Renal cortex interstitium (tissue), 11 donors: ENCODE data around the gene MKNK2. TPM values are rescaled to one million over a fixed set of nuclear protein-coding genes. Genes with fewer than 3 reads are reported as not detected.
A peak's percentile ranks its signal among the peaks of the same experiment; 100 is the strongest.

Source experiments
- DNase-seq, 11 donors: peaks; one replicate each; pipeline ENCODE4 v3.0.0-alpha.2; 2013; ENCODE audit warnings: low read depth in 9 of 11, low spot score in 4 of 11; ENCODE audit errors: extremely low read depth in 1 of 11
- polyA plus RNA-seq, 3 donors: library from polyadenylated mRNA; unstranded; fragments of 120-200 nt; gene quantifications; one replicate each; pipeline ENCODE4 v1.2.1, GENCODE V29; 2013; ENCODE audit not compliant: insufficient read length in 3 of 3

Gene MKNK2
- polyA plus RNA-seq, 3 donors: 54.7 to 79.1 (median 77.8) TPM

DNA sequence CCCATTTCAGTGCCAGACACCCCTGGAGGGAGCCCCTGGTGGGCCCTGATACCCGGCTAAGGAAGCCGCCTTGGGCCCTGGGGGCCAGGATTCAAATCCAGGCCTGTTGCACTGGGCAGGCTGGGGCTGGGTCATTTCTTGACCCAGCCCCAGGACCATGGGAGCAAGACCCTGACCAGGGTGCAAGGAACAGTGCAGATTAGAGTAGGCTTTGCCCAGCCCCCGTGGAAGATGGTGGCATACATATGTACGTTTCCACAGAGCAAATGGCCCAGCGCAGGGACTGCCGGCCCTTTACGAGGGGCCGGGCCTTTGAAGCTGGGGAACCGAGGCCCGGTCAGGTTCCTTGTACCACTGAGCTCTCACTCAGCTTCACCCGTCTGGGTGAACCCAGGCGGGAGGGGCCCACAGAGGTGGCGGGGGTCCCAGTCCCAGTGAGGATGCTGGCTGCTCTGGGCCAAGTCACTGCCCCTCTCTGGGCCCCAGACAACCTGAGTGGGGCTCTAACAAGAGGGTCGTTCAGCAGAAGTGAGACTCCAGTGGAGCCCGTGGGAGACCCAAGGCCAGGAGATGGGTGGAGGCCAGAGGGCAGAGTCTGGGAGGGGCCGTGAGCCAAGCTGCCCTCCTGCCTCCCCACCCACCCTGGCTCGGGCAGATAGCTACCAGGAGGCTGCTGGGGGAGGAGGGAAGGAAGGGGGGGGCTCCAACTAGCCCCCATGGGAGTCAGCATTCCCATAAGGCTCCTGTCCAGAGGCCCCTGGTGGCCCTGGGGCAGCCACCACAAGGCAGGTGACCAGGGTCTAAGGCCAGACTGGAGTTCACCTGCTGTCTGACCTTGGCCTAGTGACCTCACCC lies 2.7 kb downstream of the MKNK2 start:
- DNase-seq: no peak

DNA sequence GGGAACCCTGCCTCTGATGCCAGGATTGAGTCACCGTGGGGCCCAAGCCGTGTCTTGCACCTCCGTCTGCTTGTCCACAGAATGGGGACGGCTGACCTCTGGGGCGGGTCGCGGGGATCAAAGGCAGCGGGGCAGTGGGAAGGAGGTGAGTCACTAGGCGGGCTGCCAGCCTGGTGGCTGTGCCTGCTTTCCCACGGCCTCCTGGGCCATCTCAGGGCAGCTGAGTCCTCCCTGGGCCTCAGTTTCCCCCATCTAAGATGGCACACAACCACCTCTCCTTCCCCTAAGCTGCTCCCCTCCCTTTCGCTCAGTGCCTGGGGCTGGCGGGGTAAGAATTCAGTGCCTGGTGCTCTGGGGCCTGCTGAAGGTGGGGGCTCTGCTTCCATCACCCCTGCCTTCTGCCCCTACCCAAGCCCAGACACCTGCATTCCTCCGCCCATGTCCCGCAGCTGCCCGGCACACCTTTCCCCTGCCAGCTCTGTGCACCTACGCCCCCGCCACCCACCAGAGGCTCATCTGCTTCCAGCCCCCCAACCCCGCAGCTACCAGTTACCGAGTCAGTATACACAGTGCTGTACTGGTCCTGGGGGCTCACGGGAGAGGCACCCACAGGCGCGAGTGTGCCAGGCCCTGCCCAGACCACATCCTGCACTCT lies 3.5 kb downstream of the MKNK2 start:
- DNase-seq: no peak

DNA sequence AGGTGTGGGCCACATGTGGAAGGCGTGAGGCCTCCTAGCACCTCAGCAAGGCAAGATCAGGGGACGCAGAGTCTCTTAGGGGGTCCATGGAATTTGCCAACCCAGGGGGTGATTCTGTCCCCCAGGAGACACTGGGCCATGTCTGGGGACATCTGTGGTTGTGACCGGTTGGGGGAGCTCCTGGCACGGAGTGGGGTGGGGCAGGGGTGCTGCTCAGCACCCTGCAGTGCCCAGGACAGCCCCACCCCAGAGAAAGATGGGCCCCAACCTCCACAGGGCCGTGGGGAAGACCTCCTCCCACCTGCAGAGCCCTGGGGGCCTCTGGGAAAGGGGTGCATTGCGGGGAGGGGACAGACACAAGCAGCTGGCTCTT lies 4.0 kb downstream of the MKNK2 start:
- no peak for DNase-seq

DNA sequence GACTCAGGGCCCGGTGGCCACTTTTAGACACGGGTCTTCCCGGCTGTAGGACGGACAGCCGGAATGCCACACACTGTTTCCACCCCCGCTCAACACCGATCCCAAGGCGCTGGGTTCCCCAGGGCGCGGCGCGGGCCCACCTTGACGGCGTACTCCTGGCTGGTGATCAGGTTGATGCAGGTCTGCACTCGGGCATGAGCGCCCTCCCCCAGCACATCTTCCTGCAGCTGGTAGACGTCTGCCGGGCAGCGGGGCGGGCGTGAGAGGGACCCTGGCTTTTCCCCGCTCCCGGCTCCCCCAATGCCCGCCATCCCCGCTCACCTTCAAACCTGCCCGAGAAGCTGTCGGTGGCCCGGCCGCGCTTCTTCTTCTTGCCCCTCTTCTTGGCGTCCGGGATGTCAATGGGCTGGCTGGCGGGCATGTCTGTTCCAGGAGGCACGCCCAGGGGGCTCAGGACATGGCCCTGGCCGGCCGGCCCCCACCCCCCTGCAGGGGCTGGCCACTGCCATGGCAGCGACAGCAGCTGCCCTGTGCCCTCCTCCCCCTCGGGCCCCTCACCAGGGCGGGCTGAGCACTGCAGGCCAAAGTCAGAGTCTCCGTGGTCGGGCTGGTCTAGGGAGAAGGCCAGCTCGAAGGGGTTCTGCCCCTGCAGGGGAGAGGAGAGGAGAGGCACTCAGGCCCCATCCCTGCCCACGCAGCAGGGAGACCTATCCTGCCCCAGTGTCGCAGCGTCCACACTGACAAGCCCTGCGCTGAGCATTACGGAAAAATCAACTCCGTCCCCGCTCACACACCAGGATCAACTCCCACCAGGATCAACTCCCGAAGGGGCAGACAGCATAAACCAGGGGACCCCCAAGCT lies 4.8 kb downstream of the MKNK2 start:
- DNase-seq: no peak

DNA sequence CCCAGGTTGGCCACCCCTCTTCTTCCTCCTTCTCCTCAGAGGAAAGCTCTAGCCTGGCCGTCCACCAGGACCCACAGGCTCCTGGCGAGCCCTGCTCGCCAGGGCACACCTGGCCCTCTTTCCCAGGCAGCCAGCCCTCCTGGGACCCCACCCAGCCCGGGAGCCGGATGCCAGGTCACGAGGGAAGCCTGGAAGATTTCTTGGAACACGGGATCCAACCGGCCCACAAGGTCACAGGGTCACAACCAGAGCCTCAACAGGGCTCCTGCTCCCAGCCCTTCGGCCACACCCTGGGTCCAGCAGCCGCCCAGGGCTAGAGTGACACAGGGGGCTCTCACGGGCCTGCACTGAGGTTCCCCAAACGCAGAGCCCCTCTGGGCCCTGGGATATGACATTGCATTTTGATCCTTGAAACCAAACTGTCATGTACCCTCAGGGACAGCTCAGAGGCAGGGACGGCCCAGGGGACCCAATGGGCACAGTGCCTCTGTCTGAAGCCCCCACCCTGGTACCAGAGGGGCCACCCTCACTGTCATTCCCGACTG lies 5.5 kb downstream of the MKNK2 start:
- DNase-seq: no peak

DNA sequence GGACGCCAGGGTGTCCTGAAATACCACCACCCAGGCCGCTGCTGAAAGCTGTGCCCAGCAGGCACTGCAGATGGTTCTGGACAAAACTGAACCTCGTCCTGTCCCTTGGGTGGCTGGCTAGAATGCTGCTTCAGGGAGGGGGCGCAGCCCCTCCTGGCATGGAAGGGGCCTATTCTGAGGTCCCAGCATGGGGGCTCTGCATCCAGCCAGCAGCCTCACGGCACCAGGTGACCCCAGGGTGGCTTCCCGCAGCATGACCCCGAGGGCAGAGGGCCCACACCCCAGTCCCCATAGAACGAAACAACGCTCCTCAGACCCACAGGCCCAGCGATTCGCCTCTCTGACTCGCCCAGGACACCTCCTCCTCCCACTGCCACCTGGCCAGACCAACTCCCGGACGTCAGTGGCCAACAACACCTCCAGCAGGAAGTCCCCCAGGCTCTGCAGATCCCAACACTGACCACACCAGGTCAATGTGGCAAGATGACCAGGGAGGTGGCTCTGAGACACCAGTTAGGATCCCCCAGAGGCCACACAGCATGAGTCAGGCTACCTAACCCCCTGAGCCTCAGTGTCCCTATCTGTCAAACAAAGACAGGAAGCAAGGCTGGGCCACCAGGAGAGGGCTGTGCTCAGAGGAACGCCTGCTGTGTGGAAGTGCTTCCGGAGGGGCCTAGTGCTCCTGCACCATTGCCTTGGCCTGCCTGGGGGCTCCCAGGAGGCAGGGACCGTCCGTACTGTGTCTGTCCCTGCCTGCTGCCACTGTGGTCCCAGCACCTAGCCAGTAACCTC lies 6.1 kb downstream of the MKNK2 start:
- no peak for DNase-seq

DNA sequence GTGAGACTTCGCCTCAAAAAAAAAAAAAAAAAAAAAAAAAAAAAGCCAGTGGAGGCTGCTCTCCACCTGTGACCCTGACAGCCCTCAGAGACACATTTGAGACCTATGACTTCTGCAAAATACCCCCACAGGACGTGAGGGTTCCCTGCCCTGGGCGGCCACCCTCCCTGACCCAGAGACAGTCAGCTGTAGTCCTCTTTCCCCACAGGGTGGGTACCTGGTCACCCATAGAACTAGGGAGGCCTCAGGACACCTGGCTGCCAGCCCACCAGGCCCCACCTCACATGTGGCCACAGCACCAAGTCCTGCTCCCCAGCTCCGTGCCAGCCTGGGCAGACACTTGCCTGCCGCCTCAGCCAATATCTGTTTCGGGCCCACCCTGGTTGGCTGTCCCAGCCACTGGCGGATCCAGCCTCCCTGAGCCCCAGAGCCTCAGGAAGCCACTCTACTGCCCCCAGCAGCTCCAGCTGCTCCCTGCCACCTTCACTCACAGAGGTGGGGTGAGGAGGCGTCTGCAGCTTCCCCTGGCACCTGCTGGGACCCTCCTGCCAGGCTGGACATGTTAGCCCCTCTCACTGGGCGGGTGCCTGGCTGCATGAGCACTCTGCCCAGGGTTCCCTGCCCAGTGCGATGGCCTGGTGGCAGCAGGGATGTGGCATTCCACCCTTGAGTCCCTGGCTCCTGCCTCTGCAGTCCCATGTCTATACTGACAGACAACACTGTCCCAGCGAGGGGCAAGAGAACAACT lies 6.9 kb downstream of the MKNK2 start:
- DNase-seq: no peak

DNA sequence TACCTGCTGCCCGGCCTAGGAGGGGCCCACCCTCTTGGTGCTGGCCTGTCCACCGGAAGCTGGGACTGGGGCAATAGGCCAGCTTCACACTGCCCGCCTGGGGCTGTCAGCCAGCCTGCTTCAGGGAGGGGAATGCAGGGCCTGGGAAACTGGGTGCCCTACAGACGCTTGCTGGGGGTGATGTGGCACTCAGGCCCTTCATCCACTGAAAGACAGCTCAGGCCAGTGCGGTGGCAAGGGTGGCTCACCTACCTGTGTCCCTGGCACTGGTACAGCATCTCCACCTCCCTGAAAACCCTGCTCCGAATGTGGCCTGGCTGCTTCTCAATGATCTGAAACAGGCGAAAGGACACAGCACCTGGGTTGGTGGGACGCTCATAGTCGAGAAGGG lies 7.8 kb downstream of the MKNK2 start:
- DNase-seq: no peak

DNA sequence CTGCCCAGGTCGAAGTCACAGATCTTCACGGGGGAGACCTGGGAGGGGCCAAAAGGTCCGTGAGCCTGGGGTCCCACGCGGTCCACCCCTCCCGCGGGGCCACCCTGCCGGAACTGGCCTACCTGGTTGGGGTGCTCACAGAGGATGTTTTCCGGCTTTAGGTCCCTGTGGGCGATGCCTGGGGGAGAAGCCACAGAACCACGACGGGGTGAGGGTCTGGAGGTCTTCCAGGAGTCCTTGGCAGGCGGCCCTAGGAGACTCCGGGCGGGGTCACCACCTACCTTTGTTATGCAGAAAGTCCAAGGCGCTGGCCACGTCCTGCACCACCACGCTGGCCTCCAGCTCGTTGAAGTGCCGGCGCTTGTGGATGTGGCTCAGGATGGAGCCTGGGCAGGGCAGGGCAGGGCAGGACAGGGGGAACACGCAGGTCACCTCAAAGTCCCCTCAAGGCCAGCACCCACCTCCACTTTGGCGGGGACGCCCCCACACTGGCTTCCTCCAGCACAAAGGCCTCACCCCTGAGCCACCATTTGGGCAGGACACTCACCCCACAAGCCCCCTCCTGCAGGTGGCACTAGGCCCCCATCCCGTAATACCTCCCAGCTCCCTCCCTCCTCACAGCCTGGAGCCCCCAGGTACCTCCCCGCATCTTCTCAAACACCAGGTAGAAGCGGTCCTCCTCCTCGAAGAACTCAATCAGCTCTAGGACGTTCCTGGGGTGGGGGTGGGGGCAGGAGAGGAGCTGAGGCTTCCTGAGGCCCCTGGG lies 8.4 kb downstream of the MKNK2 start:
- no peak for DNase-seq

DNA sequence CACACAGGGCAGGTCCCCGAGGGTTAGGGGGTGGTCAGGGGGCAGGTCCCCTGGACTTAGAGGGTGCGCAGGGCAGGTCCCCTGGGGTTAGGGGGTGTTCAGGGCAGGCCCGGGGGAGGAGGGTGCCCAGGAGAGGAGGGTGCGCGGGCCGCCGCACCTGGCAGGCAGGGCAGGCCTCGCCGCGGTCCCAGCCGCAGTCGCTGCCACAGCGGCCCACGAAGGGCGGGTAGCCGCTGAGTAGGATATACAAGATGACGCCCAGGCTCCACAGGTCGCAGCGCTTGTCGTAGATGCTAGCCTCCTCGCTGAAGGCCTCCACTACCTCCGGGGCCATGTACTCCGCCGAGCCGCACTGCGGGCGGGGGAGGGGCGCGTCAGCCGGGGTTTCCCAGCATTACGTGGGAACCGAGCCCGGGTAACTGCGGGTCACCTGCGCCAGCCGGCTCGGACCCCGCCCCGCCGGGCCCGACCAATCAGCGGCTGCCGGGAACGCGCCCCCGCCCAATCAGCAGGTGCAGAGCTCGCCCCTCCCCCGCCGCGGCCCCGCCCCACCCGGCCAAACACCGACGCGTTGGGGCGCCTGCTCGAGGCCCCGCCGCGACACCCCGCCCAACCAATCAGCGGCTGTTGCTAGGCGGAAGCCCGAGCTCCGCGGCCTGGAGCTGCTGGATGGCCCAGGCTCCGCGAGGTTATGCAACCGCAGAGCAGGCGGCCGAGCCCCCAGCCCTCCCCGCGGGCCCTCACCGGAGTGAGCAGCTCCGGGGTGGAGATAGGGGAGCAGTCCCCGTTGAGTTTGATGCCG lies 9.2 kb downstream of the MKNK2 start:
- DNase-seq: peak in 9 of 11 donors; percentile 68 to 92 (median 89)

DNA sequence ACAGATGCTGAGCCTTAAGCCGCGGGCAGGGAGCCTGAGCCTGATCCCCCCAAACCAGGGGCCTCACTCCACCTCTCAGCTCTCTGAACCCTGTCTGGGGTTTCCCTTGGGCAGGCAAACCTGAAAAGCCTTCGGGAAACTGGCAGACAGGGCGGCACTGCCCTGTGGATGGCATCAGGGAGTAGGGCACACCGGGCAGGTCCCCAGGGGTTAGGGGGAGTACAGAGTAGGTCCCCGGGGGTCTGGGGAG lies 9.7 kb downstream of the MKNK2 start:
- DNase-seq: no peak

DNA sequence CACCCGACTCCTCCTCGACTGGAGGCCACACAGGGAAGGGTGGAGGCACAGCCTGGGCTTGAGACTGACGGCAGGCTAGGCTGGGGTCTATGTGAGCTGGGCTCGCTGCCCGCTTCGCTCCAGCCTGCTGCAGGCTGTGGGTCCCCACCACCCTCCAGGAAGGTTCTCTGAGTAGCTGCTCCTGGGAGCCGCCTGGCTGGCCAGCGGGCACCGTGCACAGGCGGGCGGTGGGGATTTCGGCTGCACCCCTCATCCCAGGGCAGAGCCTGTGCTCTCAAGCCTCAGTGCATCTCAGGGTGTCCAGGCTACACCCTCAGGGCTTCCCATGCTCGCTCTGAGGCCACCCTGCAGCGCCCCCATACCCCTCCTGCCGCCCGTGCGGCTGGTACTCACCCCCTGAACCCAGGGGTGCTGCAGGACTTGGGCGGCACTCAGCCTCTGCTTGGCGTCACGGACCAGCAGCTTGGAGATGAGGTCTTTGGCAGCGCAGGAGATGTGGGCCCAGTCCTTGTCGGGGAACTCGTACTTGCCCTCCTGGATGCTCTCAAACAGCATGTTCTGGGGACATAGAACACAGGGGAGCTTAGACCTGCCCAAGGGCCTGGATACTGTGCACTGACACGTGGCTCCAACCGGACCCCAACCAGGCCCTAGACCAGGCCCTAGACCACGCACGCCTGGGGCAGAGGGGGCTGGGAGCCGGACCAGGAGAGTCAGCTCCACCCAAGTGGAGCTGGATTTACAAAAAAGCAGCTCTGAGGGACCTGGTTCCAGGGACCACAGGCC lies 10.2 kb downstream of the MKNK2 start:
- DNase-seq: no peak

DNA sequence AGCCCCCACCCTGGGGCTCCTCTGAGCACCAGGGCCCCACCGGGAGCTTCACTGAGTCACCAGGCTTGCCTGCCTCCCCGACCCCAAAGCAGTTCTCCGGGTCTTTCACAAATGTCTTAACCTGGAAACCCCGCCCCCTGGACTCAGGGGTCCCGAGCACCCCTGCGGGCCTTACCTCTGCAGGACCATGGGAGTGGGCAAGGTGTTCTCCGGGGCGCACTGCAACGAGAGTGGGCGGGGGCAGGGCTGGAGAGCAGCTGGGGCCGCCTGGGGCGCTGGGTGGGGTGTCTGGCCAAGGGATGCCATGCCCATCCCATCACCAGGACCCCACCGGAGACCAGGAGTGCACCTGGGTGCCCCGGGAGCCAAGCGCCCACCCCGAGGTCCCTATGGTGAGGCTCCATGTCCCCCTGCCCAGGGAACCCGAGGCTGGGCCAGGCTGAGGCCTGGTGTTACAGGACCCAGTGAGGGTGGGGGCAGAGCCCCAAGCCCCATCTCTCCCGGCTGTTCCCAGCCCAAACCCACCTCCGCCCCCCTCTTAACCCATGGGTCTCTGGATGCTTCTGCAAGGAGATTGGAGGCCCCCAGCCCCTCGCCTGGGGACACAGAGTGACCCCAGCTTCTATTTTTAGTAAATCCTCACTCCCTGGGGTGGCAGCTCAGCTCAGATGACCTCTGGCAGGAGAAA lies 10.9 kb downstream of the MKNK2 start:
- no peak for DNase-seq

DNA sequence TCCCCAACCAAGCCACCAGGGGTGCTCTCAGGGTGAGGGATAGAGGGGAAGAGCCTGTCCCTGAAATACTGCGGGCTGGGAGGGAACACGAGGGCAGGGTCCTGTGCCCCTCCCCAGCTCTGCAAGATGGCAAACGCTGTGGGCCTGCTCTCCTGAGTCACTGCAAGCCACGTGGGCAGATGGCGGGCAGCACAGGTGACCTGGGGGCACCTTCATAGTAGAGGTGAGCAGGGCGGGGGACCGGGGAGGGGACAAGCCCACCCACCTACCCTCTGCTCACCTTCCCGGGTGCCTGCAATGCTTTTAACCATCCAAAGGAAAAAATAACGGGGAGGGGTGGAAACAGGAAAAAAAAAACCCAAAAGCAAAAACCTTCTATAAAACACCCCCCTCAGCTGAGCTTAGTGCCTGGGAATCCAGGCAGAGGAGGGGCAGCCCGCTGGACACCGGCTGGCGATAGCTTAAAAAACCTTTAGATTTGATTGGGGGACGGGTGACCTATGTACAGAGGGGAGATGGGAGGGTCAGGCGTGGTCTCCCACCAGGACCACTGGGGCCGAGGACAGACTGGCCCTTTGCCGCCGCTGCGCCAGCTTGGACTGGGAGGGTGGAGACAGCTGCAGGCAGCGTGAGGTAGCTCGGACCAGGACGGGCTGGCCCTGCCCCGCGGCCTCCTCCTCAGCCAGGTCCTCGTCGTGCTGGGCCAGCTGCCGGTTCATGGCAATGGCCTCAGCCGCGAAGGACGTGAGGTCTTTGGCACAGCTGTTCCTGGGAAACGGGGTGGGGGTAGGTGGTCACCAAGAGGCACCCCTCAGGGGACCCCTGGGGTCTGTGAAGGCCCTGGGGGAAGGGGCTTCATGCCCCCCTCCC lies 11.7 kb downstream of the MKNK2 start:
- DNase-seq: no peak
